ENCODE measurements around the gene ZEB1. TPM values are rescaled to one million over a fixed set of nuclear protein-coding genes. Genes with fewer than 3 reads are reported as not detected.
"Not testable (repeated sequence)": the region's sequence is repeated elsewhere in the genome, so short reads cannot be mapped to it uniquely, and the experiment has no call there.

Gene ZEB1
- polyA plus RNA-seq, 4 donors, result 26.2 to 32.5 (median 28.5) TPM

DNA sequence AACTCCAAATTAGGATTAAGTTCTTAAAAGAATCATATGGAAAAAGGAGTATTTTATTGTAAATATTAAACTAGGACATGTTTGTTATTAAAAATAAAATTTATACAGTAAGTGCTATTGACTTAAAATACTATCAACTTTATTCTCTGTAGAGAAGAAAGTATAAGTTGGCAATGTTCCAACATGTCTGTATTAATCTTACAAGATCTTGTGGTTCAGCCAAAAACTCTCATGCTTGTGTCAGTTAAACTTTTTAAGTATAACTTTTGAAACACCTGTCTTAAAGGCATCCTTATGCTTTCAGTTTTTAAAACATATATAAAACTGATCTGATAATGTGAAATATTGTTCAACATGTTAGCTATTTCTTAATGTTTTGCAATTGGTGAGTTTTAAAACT lies 160.7 kb downstream of the ZEB1 start:
- DNase-seq (ENCODE audit: low read depth in 4 of 4, low spot score in 2 of 4), result no peak

DNA sequence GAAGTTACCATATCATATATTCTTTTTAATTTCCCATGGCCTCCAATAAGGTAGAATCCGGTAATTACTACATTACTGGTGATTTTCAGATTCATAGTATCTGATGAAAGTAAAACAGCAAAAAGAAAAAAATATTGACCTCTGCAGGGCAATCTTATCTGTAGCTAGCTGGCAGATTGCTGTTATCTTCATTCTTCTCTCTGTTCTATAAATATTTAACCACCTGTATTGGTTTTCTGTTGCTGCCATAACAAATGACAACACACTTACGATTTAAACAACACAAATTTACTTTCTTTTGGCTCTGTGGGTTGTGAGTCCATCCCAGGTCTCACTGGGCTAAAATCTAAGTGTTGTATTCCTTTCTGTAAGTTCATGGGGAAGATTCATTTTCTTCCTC lies 164.5 kb downstream of the ZEB1 start:
- no peak for DNase-seq (ENCODE audit: low read depth in 4 of 4, low spot score in 2 of 4)

DNA sequence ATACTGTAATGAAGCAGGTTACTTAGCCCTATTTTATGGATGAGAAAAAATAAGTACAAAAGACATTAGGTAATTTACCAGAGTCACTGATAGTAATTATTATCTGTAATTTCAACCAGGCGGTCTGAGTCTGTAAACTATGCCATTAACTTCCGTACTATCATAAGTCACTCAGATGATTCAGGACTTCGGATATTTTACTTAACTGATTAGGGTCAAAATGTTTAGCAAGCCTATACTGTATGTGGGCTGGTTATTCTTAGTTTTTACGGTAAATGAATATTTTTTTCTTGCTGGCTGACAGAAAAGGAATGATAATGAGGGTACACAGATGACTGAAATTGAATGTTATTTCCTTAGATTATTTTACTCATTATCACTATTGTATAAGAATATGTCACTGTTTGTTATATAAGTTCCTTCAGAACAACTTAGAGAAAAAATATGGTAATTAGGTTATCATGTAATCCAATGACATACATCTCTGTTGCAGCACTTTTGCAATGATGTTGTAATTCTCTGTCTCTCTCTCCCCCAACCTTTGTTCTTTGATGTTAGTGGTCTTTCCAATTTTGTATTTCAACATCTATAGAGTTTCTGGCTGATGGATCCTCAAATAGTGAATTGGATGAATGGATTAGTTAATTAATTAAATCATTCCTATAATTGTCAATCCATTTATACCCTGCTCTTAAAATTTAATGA lies 165.6 kb downstream of the ZEB1 start:
- no peak for DNase-seq (ENCODE audit: low read depth in 4 of 4, low spot score in 2 of 4)

DNA sequence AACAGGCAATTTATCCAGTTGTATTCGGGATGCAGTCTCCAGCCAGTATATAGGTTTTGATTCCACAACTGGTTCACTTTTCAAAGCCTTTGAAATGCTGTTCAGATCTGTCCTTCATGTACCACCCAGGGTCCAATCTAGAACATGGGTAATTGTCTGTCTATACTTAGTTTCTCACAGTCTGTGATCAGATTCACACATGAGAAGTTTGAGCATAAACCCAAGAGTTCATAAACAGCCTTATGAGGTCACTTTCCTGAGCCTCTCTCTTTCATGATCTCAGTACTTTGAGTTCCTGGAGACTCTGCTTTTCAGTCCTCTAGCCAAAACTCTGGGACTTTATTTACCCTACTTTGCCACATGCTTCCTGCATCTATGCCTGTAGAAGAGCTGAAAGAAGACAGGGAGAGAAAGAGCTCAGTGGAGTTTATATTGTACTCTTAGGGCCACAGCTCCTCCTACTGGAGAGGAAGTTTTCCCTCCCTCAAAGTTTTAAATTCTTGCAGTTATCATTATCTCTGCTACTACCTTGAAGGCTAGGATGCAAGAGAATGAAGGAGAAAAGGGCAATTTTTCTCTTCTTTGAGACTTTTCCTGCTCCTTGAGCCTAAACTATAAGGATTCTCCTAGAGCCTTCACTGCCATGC lies 172.0 kb downstream of the ZEB1 start:
- DNase-seq (ENCODE audit: low read depth in 4 of 4, low spot score in 2 of 4), result no peak

DNA sequence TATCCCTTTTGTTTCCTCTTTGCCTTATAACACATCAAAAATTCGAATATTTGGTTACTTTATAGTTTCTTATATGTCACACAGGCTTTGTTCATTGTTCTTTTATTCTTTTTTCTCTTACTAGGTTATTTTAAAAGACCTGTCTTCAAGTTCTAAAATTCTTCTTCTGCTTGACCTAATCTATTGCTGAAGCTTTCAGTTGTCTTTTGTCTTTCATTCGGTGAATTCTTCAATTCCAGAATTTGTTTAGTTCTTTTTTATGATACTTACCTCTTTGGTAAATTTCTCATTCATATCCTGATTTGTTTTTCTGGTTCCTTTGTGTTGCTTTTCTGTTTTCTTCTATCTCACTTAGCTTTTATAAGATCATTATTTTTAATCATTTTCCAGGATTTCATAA lies 188.4 kb downstream of the ZEB1 start:
- DNase-seq (ENCODE audit: low read depth in 4 of 4, low spot score in 2 of 4), result no peak

DNA sequence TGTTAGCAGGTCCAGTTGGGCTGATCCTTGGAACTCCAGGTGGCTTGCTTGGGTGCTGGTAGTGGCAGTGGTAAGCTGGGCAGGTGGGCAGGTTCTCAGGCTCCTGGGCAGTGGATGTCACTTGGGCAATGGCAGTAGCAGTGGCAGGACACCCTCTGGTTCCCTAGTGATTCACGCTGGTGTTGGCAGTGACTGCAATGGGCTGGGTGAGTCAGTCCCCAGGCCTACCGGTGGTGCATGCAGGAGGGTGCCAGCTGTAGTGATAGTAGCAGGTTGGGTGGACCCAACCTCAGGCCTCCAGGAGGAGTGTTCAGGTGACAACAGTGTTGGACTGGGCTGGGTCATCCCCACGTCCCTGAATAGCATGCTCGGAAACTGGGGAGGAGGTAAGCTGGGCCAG lies 189.2 kb downstream of the ZEB1 start:
- DNase-seq (ENCODE audit: low read depth in 4 of 4, low spot score in 2 of 4), result no peak

DNA sequence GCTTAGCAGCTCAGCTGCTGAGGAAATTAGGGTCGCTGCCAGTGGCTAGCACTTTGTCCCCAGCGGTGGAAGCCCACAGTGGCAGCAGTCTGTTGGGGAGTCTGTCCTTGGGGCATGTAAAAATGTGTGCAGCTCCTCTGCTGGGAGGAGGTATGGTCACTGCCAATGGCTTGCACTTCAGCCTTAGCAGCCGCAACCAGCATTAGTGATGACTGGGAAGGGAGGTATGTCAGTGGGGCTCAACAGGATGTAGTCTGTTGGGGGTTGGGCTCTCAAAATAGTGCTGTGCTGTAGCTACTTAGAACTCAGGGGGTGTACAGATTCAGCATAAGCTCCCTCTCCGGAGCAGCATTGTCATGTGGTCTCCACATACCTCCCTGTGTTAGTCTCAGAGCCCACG lies 189.9 kb downstream of the ZEB1 start:
- DNase-seq (ENCODE audit: low read depth in 4 of 4, low spot score in 2 of 4), result no peak

DNA sequence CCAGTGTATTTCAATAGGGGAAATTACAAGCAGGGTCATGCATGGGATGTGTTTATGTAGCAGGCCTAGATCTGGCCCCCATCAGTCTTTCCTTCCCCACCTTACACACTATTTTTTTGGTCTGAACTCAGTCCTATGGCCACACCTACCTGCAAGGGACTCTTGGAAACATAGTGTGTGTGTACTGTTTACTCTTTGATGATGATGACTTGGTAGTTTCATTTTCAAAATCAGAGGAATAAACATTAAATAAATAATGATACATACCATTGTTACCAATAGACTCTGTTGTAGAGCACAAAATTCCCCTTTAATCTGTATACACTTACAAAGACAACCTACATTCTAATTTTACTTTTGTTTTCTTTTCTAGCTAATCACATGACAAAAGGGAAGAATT lies 191.0 kb downstream of the ZEB1 start:
- no peak for DNase-seq (ENCODE audit: low read depth in 4 of 4, low spot score in 2 of 4)

DNA sequence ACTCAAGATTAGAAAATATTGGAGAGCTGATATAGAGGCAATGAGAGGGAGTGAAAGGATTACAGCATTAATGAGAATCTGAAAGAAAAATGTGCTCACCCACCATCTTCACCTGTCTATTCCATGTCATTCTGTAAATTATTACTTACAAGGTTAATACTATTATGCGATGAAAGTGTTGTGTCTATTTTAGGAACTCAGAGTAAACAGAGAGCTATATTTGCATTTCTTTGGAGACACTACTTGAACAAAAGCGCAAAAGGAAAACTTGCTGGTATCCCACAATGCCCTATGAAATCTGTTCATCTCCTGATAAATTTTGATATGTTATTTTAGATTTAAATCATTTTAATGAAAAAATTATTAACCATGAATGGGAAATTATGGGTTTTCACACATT lies 196.1 kb downstream of the ZEB1 start:
- no peak for DNase-seq (ENCODE audit: low read depth in 4 of 4, low spot score in 2 of 4)

DNA sequence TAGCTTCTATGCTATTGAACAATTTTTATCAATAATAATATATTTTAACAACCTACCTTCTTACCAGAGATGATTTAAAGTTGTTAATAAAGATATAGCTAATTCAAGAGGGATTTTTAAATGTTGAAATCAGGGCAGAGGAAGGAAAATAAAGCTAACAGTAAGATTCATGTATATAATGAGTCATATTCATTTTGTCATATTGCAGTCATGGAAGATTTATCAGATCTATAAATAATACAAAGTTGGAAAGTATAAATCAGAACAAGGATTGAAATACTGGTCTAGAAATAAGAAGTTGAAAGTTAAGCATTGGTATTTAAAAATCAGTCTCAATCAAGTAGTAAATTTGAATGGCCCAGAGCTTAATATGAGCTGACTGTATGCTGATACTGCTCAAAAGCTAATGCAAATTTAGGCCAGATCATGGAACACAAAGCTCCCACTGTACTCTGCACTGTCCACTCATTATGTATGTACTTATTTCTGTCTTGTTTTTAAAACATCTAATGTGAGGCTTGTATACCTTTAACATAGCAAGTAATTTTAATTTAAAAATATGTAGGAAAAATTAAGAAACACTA lies 196.9 kb downstream of the ZEB1 start:
- no peak for DNase-seq (ENCODE audit: low read depth in 4 of 4, low spot score in 2 of 4)

DNA sequence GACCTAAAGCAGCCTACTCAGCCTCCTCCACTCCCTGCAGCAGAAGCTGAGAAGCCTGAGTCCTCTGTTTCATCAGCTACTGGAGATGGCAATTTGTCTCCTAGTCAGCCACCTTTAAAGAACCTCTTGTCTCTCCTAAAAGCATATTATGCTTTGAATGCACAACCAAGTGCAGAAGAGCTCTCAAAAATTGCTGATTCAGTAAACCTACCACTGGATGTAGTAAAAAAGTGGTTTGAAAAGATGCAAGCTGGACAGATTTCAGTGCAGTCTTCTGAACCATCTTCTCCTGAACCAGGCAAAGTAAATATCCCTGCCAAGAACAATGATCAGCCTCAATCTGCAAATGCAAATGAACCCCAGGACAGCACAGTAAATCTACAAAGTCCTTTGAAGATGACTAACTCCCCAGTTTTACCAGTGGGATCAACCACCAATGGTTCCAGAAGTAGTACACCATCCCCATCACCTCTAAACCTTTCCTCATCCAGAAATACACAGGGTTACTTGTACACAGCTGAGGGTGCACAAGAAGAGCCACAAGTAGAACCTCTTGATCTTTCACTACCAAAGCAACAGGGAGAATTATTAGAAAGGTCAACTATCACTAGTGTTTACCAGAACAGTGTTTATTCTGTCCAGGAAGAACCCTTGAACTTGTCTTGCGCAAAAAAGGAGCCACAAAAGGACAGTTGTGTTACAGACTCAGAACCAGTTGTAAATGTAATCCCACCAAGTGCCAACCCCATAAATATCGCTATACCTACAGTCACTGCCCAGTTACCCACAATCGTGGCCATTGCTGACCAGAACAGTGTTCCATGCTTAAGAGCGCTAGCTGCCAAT lies 202.2 kb downstream of the ZEB1 start:
- no peak for DNase-seq (ENCODE audit: low read depth in 4 of 4, low spot score in 2 of 4)

DNA sequence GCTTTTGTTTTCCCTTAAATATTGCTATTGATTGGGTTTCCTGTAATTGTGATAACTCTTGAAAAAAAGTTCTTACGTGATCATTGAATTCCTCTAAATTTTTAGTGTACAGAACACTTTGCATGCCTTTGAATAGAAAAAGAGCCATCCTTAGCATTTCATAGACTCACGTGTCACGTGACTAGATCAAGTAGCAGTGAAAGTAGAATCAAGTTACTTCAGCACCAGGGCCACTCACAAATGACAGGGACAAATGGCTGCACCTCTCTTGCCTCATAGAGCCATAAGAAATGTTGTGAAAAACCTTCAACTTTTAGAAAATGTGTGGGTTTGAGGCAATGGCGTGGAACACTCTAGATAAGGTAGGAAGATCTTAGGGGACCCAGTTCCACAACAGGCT lies 203.8 kb downstream of the ZEB1 start:
- DNase-seq (ENCODE audit: low read depth in 4 of 4, low spot score in 2 of 4), result no peak

DNA sequence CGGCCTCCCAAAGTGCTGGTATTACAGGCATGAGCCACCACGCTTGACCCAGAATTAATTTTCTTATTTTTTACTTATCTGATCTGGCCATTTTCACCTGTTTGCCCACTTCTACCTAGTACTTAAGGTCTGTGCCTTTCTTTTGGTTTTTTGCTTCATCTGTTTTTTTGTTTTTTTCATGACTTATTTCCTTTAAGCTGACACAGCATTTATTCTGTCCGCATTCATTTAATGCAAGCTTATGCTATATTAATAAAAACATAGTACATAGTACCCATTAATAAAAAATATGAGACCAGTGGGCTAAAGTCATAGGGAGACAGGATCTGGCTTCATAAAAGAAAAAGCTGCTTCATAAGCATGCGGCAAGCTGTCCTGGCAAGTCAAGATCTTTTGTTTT lies 205.4 kb downstream of the ZEB1 start:
- DNase-seq (ENCODE audit: low read depth in 4 of 4, low spot score in 2 of 4), result no peak

DNA sequence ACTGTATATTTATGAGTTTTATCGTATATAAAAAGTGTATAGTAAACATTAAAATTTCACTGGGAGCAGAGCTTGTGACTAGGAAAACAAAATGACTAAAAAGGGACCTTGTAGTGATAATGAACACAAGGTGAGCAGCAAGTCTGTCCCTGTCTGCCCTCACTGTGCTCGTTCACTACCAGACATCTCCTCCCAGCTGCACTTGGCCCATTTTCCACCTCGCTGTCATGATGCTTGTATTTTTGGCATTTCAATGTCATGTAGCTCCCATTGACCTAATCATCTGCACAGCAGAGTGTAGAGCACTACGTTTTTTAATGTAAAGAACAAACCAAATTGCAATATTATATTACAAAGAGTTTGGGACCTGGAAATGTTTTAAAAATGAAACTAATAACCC lies 207.2 kb downstream of the ZEB1 start:
- DNase-seq (ENCODE audit: low read depth in 4 of 4, low spot score in 2 of 4), result no peak

DNA sequence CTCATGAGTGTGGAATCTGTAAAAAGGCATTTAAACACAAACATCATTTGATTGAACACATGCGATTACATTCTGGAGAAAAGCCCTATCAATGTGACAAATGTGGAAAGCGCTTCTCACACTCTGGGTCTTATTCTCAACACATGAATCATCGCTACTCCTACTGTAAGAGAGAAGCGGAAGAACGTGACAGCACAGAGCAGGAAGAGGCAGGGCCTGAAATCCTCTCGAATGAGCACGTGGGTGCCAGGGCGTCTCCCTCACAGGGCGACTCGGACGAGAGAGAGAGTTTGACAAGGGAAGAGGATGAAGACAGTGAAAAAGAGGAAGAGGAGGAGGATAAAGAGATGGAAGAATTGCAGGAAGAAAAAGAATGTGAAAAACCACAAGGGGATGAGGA lies 207.7 kb downstream of the ZEB1 start:
- DNase-seq (ENCODE audit: low read depth in 4 of 4, low spot score in 2 of 4), result no peak

DNA sequence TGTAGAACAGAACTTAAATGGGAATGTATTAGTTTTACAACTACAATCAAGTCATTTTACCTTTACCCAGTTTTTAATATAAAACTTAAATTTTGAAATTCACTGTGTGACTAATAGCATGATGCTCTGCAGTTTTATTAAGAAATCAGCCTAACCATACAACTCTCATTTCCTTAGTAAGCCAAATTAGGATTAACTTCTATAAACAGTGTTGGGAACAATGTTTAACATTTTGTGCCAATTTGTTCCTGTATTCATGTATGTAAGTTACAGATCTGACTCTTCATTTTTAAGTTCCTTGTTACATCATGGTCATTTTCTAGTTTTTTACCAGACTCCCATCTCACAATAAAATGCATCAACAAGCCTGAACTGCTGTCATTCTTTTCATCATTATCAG lies 209.8 kb downstream of the ZEB1 start:
- DNase-seq (ENCODE audit: low read depth in 4 of 4, low spot score in 2 of 4), result no peak

DNA sequence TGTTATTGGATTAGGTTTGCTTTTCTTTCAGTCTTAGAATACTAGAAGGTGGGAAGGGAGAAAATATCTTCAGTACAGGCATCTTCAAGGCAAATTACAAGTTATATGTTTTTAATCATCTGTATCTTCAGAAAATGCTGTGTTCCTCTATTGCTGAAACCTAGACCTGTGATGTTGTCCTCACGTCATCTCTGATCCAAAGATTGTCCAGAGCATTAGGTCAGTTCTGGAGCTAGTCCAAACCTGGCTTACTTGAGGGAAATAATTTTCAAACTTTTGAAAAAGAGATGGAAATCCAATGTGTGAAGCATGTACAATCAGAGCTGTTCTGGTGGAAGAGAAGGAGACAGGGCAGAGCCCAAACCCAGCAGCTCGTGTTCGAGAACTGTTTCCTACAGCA lies 217.3 kb downstream of the ZEB1 start:
- DNase-seq (ENCODE audit: low read depth in 4 of 4, low spot score in 2 of 4), result no peak

DNA sequence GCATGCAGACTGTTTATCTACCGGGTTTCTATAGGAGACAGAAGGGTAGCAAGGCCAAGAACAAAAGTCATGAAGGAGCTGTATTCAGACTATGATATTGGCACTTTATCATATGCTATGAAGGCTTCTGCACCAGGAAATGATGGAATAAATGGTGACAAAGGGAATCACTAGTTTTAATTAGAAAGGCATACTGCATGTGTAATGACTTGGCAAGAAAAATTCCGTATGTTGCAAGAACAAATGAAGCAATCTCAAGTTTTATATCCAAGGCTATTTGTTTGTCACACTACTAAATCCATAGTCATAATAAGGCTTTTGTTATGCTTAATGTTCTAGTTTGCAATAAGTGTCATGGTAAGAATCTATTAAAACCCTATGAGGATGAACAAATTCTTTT lies 230.9 kb downstream of the ZEB1 start:
- no peak for DNase-seq (ENCODE audit: low read depth in 4 of 4, low spot score in 2 of 4)

DNA sequence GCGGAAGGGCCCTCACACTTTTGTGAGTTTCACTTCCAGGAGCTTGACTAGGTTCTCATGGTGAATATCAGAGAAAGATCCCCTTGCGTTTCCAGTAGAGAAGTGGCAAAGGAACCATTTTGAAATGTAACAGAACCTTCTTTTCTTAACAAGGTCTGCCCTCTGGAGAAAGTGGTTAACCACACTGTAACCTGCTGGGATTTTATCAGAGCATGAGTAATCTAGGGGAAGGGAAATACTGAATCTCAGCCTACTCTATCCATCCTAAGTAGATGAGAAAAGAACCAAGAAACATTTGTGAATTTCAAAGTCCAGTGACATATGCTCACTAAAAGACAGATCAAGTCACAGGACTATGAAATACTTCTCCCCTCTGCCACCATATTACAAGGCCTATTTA lies 235.5 kb downstream of the ZEB1 start:
- no peak for DNase-seq (ENCODE audit: low read depth in 4 of 4, low spot score in 2 of 4)

DNA sequence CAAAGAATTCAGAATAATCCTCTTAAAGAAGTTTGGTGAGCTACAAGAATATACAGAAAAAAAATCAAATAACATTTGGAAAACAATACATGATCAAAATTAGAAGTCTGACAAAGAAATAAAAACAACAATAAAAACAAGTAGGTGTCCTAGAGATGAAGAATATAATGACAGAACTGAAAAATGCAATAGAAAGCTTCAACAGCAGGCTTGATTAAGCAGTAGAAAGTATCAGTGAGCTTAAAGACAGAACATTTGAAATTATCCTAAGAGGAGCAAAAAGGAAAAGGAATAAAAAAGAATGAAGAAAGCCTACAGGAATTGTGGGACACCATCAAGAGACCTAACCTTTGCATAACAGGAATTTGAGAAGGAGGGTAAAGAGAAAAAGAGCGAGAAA lies 238.8 kb downstream of the ZEB1 start:
- no peak for DNase-seq (ENCODE audit: low read depth in 4 of 4, low spot score in 2 of 4)

DNA sequence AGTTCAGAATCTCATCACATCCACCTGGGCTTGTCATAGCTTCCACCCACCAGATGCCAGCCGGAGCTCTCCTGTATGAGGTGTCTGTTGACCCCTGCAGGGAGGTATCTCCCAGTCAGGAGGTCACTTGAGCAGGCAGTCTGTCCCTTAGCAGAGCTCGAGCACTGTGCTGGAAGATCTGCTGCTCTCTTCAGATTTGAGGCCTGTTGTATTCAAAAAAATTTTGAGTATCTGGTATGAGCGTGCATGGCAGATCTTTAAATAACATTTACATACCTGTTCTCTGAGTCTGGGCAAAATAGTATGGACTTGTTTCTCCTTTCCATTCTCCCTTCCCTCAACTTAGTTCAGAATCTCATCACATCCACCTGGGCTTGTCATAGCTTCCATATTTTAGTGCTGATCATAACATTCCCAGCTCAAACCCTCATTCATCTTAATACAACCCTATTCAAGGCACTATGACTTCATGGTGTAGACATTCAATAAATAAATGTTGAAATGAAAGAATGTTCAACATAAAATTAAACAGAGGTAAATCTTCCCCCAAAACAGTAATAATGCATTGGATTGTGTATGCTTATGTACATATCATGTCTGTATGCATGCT lies 249.3 kb downstream of the ZEB1 start:
- not testable (repeated sequence) for DNase-seq (ENCODE audit: low read depth in 4 of 4, low spot score in 2 of 4)
